WTC11 (cell line): ENCODE data around the gene PNMA8C. TPM values are rescaled to one million over a fixed set of nuclear protein-coding genes. Genes with fewer than 3 reads are reported as not detected.

Experiments used
- ATAC-seq: fragments of 200-7000 bp; cut with Tn5 transposase; 2 replicates; pipeline ENCODE4 v1.10.0; 2021; ENCODE audit warnings: mild to moderate bottlenecking, moderate library complexity
- CTCF ChIA-PET: fragments of 300-600 bp; sonication (Branson Sonifier 250); formaldehyde crosslinking; loops from one replicate; lab custom pipeline; 2021; ENCODE audit warnings: antibody characterized with exemption; lab: Charles Lee
- POLR2A ChIA-PET: fragments of 350-600 bp; sonication (Branson Sonifier 250); formaldehyde crosslinking; loops from one replicate; lab custom pipeline; 2021; ENCODE audit warnings: antibody characterized with exemption; lab: Charles Lee
- DNase-seq: peaks from one replicate; pipeline ENCODE4 v3.0.0; 2021; ENCODE audit warnings: low spot score
- H3K27ac Mint-ChIP-seq: 2 replicates; pipeline ENCODE4 v1.8.0; 2021; ENCODE audit warnings: mixed read lengths
- H3K27me3 Mint-ChIP-seq: 2 replicates; pipeline ENCODE4 v1.8.0; 2021; ENCODE audit warnings: low read depth, mild to moderate bottlenecking, moderate library complexity, mixed read lengths
- H3K36me3 Mint-ChIP-seq: 2 replicates; pipeline ENCODE4 v1.8.0; 2021; ENCODE audit warnings: mixed read lengths
- H3K4me1 Mint-ChIP-seq: 2 replicates; pipeline ENCODE4 v1.8.0; 2022; ENCODE audit warnings: mixed read lengths
- H3K4me3 Mint-ChIP-seq: 2 replicates; pipeline ENCODE4 v1.8.0; 2021; ENCODE audit warnings: mild to moderate bottlenecking, moderate library complexity, mixed read lengths
- H3K9me3 Mint-ChIP-seq: 2 replicates; pipeline ENCODE4 v1.8.0; 2021; ENCODE audit warnings: mixed read lengths
- ATF1 ChIP-seq: sonication (generic); formaldehyde crosslinking; IDR thresholded peaks from 2 replicates; pipeline ENCODE4 v1.8.1; 2023; ENCODE audit warnings: mild to moderate bottlenecking, moderate library complexity, missing genetic modification reagents
- CREB1 ChIP-seq: sonication (generic); formaldehyde crosslinking; IDR thresholded peaks from 2 replicates; pipeline ENCODE4 v1.8.0; 2023; ENCODE audit warnings: mild to moderate bottlenecking, missing genetic modification reagents
- HMGA2 ChIP-seq: fragments of 250-450 bp; sonication (Bioruptor Pico); IDR thresholded peaks from 2 replicates; pipeline ENCODE4 v1.4.0; 2021; ENCODE audit warnings: mild to moderate bottlenecking, moderate library complexity
- JAZF1 ChIP-seq: fragments of 250-450 bp; sonication (Bioruptor Pico); IDR thresholded peaks from 2 replicates; pipeline ENCODE4 v1.9.0; 2021; ENCODE audit warnings: moderate library complexity, mild to moderate bottlenecking, inconsistent platforms
- TEAD1 ChIP-seq: sonication (generic); formaldehyde crosslinking; IDR thresholded peaks from 2 replicates; pipeline ENCODE4 v1.8.0; 2022; ENCODE audit warnings: mild to moderate bottlenecking, missing genetic modification reagents
- ZNF423 ChIP-seq: fragments of 250-450 bp; sonication (Bioruptor Pico); IDR thresholded peaks from 2 replicates; pipeline ENCODE4 v2.1.2; 2022; ENCODE audit warnings: mild to moderate bottlenecking, moderate library complexity
- total RNA-seq: library from RNA; stranded (reverse); gene quantifications from 3 replicates; pipeline ENCODE4 v1.2.3, GENCODE V29; 2021
- TF ChIP-seq, protein P1 (sequence below): sonication (generic); formaldehyde crosslinking; IDR thresholded peaks from 2 replicates; pipeline ENCODE4 v1.8.0; 2023; ENCODE audit warnings: missing genetic modification reagents
- TF ChIP-seq, protein P2 (sequence below): fragments of 250-450 bp; sonication (Bioruptor Pico); conservative IDR thresholded peaks from 2 replicates; pipeline ENCODE4 v1.9.0; 2021; ENCODE audit warnings: mild to moderate bottlenecking
- TF ChIP-seq, protein P3 (sequence below): fragments of 250-450 bp; sonication (Bioruptor Pico); IDR thresholded peaks from 2 replicates; pipeline ENCODE4 v1.9.0; 2021; ENCODE audit warnings: mild to moderate bottlenecking
- TF ChIP-seq, protein P4 (sequence below): sonication (generic); formaldehyde crosslinking; IDR thresholded peaks from 2 replicates; pipeline ENCODE4 v1.8.0; 2022; ENCODE audit warnings: missing genetic modification reagents
- TF ChIP-seq, protein P5 (sequence below): fragments of 250-450 bp; sonication (Bioruptor Pico); IDR thresholded peaks from 2 replicates; pipeline ENCODE4 v1.9.0; 2021; ENCODE audit warnings: mild to moderate bottlenecking, borderline replicate concordance
- TF ChIP-seq, protein P6 (sequence below): sonication (generic); formaldehyde crosslinking; IDR thresholded peaks from 2 replicates; pipeline ENCODE4 v1.8.0; 2022; ENCODE audit warnings: mild to moderate bottlenecking, missing genetic modification reagents

PNMA8C gene
- total RNA-seq, 1 experiment from 2014 or later, result 1.2 TPM

DNA sequence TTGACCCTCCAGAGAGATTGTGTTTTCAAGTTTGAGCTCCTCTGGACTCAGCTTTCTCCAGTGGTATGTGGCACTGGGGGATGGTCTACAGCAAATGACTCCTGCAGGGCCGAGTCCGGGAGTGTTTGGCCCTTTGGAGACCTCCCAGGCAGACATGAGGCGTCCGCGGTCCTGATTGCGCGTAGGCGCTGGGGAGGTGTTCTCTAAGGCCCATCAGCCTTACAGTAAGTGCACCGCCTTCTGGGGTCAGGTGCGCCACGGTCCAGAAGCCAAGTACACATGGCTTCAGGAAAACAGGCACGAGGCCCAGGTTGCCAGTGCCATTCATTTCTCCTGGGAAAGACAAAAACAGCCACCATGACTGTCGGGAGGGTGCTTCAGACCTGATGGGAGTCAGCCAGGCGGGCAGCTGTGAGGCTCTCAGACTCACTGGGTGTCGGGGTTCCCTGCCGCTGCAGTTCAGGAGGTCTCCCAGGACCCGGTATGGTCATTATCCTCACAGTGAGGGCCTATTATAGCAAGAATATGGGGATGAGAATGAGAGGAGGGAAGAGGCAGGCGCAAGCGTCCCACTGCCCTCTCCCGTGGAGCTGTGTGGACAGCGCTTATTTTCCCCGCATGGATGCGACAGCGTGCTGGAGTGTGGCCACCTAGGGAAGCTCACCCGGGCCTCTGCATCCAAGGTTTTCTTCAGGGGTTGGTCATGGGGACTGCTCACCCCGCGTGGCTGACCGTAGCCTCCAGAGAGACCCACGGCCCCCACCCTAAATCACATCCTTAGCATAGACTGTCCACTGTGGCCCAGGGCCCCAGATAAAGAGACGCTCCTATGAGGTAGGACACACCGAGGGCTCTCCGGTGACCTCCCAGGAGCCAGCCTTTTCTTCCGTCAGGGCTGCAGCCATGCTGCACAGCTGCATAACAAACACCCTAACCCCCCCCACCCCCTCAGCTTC lies 37.2 kb downstream of the PNMA8C start:
- TF ChIP-seq JAZF1 (CRISPR knock-in tag), result no peak
- TF ChIP-seq, protein P1, sequence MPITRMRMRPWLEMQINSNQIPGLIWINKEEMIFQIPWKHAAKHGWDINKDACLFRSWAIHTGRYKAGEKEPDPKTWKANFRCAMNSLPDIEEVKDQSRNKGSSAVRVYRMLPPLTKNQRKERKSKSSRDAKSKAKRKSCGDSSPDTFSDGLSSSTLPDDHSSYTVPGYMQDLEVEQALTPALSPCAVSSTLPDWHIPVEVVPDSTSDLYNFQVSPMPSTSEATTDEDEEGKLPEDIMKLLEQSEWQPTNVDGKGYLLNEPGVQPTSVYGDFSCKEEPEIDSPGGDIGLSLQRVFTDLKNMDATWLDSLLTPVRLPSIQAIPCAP (CRISPR knock-in tag), result no peak
- TF ChIP-seq, protein P2, sequence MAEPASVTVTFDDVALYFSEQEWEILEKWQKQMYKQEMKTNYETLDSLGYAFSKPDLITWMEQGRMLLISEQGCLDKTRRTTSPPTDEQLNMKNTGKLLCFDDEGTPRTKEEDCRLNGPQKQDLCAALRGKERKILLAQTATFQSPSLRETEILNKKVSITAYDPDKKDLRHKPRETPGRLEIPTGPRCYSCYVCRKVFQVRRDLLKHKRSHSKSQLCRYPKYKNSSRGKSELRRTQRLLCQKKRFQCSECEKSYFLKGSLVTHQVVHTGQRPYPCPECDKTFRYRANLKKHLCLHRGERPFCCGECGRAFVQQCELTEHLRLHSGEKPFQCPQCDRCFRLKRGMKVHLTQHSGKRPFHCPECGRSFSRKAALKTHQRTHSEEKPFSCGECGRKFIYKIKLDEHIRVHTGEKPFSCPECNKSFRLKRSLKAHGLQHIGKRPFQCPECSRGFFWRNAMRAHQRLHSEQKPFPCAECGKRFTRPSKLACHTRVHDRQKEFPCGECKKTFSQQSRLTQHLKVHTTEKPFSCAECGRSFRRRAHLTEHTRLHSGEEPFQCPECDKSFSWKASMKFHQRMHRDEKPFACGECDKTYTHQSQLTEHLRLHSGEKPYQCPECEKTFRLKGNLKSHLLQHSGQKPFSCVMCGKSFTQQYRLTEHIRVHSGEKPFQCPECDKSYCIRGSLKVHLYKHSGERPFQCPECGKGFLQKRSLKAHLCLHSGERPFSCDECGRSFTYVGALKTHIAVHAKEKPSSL, result no peak
- no peak for TF ChIP-seq TEAD1 (CRISPR knock-in tag)
- TF ChIP-seq, protein P3, sequence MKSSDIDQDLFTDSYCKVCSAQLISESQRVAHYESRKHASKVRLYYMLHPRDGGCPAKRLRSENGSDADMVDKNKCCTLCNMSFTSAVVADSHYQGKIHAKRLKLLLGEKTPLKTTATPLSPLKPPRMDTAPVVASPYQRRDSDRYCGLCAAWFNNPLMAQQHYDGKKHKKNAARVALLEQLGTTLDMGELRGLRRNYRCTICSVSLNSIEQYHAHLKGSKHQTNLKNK, result no peak
- no peak for TF ChIP-seq ATF1 (CRISPR knock-in tag)
- TF ChIP-seq ZNF423 (CRISPR knock-in tag), result no peak
- TF ChIP-seq, protein P4, sequence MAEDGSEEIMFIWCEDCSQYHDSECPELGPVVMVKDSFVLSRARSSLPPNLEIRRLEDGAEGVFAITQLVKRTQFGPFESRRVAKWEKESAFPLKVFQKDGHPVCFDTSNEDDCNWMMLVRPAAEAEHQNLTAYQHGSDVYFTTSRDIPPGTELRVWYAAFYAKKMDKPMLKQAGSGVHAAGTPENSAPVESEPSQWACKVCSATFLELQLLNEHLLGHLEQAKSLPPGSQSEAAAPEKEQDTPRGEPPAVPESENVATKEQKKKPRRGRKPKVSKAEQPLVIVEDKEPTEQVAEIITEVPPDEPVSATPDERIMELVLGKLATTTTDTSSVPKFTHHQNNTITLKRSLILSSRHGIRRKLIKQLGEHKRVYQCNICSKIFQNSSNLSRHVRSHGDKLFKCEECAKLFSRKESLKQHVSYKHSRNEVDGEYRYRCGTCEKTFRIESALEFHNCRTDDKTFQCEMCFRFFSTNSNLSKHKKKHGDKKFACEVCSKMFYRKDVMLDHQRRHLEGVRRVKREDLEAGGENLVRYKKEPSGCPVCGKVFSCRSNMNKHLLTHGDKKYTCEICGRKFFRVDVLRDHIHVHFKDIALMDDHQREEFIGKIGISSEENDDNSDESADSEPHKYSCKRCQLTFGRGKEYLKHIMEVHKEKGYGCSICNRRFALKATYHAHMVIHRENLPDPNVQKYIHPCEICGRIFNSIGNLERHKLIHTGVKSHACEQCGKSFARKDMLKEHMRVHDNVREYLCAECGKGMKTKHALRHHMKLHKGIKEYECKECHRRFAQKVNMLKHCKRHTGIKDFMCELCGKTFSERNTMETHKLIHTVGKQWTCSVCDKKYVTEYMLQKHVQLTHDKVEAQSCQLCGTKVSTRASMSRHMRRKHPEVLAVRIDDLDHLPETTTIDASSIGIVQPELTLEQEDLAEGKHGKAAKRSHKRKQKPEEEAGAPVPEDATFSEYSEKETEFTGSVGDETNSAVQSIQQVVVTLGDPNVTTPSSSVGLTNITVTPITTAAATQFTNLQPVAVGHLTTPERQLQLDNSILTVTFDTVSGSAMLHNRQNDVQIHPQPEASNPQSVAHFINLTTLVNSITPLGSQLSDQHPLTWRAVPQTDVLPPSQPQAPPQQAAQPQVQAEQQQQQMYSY (CRISPR knock-in tag), result no peak
- TF ChIP-seq, protein P5, sequence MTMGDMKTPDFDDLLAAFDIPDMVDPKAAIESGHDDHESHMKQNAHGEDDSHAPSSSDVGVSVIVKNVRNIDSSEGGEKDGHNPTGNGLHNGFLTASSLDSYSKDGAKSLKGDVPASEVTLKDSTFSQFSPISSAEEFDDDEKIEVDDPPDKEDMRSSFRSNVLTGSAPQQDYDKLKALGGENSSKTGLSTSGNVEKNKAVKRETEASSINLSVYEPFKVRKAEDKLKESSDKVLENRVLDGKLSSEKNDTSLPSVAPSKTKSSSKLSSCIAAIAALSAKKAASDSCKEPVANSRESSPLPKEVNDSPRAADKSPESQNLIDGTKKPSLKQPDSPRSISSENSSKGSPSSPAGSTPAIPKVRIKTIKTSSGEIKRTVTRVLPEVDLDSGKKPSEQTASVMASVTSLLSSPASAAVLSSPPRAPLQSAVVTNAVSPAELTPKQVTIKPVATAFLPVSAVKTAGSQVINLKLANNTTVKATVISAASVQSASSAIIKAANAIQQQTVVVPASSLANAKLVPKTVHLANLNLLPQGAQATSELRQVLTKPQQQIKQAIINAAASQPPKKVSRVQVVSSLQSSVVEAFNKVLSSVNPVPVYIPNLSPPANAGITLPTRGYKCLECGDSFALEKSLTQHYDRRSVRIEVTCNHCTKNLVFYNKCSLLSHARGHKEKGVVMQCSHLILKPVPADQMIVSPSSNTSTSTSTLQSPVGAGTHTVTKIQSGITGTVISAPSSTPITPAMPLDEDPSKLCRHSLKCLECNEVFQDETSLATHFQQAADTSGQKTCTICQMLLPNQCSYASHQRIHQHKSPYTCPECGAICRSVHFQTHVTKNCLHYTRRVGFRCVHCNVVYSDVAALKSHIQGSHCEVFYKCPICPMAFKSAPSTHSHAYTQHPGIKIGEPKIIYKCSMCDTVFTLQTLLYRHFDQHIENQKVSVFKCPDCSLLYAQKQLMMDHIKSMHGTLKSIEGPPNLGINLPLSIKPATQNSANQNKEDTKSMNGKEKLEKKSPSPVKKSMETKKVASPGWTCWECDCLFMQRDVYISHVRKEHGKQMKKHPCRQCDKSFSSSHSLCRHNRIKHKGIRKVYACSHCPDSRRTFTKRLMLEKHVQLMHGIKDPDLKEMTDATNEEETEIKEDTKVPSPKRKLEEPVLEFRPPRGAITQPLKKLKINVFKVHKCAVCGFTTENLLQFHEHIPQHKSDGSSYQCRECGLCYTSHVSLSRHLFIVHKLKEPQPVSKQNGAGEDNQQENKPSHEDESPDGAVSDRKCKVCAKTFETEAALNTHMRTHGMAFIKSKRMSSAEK (CRISPR knock-in tag), result no peak
- TF ChIP-seq HMGA2 (CRISPR knock-in tag), result no peak
- TF ChIP-seq, protein P6, sequence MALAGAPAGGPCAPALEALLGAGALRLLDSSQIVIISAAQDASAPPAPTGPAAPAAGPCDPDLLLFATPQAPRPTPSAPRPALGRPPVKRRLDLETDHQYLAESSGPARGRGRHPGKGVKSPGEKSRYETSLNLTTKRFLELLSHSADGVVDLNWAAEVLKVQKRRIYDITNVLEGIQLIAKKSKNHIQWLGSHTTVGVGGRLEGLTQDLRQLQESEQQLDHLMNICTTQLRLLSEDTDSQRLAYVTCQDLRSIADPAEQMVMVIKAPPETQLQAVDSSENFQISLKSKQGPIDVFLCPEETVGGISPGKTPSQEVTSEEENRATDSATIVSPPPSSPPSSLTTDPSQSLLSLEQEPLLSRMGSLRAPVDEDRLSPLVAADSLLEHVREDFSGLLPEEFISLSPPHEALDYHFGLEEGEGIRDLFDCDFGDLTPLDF (CRISPR knock-in tag), result no peak
- TF ChIP-seq CREB1, result no peak
- TF ChIP-seq, all 79 proteins: peak for 0
- ATAC-seq, result no peak
- POLR2A ChIA-PET, result no interaction called here
- no peaks in the 10 kb centered on the region for H3K9me3 Mint-ChIP-seq
- H3K27ac Mint-ChIP-seq, result no peak overlapping the region
- peaks cover 3% of the 10 kb centered on the region for H3K4me1 Mint-ChIP-seq
- no peak overlapping the region for H3K4me3 Mint-ChIP-seq
- no peaks in the 10 kb centered on the region for H3K27me3 Mint-ChIP-seq
- DNase-seq, result no peak
- H3K36me3 Mint-ChIP-seq, result peaks cover 46% of the 10 kb centered on the region
- CTCF ChIA-PET, result interaction anchor here (0.5 to 2.4 kb wide), 9 partner anchors 10 to 145 kb away, joined by 3 to 12 read pairs (median 4); no protein-coding TSS in a partner anchor
